SHP77 (cell line): ENCODE measurements around the gene CAPZB.
"Not testable (repeated sequence)": the region's sequence is repeated elsewhere in the genome, so short reads cannot be mapped to it uniquely, and the experiment has no call there.

Experiments used
- DNase-seq, 2 experiments: peaks; one replicate each; lab custom pipeline; 2025; lab: John Stamatoyannopoulos, UW

CAPZB gene

GRCh38 chr1:19497443-19497842 is 12.1 kb upstream of the CAPZB start:
- not testable (repeated sequence) for DNase-seq

DNA sequence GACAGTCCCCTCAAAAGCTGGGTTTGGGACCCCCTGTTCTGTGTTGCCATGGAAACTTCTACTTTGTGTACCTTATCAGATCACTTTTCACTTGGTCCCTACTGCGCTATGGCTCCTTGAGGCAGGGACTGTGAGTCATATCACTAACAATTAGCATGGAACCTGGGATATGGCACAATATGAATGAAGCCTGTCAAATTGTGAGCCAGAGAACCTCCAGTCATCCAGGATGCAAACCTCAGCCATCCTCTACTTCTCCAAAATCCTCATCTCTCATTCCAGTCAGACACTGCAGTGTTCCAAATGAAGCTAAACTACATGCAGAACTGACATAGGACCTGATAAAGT is 11.2 kb upstream of the CAPZB start:
- DNase-seq = no peak

DNA sequence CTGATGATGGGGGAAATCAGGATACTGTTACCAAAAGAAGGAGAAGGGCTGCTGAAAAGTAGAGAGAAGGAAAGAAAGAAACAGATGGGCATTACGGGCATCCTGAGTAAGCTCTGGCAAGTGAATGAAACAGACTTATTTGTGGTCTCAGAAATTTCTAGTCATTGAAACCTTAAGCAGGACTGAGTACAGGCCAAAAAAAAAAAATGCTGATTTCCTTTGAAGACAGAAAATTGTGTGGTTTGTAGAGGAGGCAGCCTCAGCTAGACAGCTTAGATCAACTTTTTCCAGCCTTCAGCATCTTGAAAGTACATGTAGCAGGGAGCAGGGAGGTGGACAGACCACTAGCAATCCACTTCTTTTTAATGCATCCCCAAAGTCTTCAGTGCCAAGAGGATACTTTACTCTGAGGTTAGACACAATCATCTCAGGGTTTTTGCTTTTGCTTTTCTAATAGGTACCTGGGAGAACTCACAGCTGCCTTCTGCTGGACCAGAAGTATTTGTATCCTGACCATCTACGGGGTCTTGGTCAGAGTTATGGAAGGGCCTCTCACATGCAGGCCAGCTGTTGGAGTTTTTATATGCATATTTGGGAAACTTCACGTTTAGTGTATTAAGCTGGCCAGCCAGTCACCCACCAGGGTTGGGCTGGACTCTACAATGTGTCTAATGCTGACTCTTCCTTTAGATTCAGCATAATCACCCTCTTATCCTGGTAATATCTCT is 10.6 kb upstream of the CAPZB start:
- DNase-seq = no peak

DNA sequence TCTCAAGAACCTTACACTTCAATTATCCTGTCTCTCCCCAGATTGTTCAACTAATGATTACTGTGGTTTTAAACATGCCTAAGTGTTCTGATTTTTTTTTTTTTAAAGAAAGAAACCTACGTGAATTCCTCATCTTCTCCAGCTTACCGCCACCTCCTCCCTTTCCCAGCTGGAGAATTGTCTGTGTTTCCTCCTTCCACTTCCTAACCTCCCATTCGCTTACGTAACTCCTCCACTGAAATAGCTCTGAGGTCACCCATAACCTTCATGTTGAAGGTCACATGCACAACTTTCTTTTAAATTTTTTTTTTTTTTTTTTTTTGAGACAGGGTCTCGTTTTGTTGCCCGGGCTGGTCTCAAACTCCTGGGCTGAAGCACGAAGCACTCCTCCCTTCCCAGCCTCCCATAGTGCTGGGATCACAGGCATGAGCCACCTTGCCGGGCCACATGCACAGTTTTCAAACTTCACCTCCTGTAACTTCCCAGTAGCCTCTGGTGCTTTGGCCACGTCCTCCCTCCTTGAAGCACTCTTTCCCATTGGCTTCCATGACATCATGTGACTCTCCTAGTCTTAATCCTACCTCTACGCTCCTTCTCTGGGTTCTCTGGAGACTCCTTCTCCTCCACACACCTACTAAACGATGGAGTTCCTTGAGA is 9.8 kb upstream of the CAPZB start:
- DNase-seq = no peak

DNA sequence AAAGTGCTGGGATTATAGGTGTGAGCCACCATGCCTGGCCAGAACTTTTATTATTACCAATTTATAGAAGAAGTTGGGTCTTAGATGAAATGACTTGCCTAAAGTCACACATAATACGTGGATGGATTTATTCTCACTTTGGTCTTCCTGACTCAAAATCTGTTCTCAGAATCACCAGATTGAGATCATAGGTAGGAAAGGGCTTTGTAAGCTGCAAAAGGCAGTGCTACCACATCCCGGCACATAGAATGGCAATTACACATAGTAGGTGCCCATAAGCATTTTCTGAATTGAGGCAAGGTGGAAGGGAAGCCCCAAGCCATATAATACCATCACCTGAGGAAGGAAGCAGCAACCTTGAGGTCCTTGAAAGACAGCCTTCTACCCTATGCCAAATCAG is 8.2 kb upstream of the CAPZB start:
- no peak for DNase-seq

DNA sequence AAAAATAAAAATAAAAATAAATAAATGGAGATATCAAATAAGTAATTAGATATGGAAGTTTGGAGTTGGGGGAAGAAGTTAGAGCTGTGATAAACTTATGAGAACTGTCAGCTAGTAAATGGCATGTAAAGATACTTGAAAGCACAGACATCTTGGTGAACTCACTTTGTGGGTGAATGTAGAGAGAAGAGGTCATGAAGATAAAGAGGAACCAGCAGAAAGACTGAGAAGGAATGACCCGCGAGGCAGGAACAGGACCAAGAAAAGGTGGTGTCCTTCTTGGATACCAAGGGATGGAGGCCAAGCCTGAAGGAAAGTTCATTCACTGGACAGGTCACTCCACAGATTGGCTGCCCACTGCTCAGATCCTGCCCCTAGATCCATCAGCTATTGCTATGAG is 4.7 kb upstream of the CAPZB start:
- no peak for DNase-seq

DNA sequence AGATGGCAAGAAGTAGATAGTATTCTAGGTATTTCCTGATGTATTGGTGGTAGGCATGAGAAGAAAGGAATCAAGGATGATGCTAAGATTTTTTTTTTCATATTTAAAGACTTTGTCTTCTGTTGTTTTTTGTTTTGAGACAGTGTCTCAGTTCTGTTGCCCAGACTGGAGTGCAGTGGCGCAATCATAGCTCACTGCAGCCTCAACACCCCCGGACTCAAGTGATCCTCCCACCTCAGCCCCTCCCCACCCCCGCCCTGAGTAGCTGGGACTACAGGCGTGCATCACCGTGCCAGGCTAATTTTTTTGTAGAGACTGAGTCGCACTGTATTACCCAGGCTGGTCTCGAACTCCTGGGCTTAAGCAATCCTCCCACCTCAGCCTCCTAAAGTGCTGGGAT is 2.8 kb upstream of the CAPZB start:
- no peak for DNase-seq

DNA sequence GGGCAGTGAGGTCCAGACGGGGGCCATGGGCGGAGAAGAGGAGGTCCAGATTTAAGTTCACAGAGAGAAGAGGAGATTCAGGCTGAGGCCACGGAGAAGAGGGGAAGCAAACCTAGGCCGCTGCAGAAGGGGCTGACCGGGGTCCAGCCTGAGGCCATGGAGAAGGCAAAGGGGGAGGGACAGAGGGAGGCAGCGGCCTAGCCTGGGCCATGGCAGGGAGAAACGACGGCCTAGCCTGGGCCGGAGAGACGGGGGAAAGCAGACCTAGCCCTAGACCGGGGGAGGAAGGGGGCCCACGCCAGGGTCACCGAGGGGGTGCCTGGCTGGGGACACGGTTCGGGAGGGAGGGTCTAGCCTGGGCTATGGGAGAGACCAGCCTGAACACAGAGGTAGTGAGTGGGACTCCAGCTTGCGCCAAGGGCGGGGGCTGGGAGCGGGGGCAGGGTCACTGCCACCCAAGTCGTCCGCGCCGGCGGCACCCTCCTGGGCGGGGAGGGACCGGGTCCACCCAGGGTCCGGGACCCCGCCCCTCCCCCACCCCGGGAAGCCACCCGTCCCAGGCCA is 459 bp downstream of the CAPZB start:
- no peak for DNase-seq

DNA sequence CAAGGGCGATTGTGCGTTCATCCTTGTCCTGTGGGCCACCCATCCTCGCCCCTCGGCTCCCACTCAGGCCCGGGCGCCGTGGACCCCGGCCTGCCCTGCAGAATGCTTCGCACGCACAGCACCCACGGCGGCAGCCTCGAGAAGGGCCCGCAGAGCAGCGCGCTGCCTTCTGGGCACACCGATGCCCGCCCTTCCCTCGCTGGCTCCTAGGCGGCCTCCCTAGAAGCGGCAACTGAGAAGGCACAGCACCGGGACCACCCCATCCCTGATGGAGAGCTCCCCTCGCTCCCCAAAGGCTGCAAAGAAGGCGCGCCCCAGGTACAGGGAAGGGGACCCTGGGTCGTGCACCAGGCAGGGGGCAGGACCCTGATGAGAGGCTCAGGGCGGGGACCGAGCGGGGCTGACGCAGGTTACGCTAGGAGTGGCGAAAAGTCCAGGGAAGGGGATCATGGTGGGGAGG is 971 bp downstream of the CAPZB start:
- no peak for DNase-seq

DNA sequence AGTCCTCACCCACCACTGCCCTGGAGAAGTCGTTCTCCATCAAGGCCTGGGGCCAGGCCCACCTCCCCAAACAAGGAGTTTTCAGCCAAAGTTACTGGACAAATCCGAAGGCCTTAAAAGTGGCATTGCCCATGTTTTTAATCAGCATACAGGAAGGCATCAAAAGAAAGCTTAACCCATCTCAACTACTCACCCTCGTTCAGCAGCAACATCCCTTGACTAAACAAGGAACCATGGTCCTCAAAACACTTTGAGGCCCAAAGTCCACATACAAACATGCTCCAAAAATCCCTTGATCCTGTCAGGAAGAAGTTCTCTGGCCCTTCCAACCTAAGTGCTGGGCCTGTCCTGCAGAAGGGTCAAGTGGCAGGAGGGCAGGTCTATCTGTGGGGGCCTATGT is 1.6 kb downstream of the CAPZB start:
- DNase-seq = no peak

DNA sequence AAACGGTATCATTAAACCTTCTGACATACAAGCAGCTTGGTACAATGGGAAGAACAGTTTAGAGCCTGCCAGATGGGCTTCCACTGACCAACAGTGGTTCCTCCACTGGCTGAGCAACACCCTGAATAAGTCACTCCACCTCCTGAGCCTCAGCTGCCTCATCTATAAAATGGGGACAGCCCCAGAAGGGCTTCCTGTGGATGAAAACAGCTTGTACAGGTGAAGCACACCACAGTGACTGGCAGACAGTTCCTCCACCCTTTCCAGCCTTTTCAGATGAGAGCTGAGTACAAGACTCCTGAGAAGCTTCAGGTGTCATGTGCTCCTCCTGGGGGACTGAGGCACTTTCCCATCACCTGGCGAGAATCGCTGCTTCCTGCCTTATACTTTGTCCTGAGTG is 2.1 kb downstream of the CAPZB start:
- no peak for DNase-seq

GRCh38 chr1:19481826-19482398 is 3.4 kb downstream of the CAPZB start:
- DNase-seq = no peak

DNA sequence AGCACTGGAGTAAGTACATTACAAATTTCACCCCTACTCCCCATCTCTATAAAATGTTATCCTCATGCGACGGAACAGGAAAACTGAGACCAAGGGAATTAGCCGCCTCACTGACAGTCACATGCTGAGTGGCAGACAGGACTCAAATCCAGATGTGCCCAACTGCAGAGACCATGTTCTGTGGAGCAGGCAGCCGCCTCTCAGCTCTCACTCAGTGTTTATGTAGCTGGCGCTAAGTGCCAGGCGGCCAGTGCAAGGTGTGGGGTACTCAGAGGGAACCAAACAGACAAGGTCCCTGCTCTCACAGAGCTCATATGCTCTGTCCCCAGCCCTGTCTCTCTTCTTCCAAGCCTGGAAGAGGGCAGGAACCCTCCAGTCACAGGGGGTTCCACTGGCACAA is 5.1 kb downstream of the CAPZB start:
- no peak for DNase-seq

DNA sequence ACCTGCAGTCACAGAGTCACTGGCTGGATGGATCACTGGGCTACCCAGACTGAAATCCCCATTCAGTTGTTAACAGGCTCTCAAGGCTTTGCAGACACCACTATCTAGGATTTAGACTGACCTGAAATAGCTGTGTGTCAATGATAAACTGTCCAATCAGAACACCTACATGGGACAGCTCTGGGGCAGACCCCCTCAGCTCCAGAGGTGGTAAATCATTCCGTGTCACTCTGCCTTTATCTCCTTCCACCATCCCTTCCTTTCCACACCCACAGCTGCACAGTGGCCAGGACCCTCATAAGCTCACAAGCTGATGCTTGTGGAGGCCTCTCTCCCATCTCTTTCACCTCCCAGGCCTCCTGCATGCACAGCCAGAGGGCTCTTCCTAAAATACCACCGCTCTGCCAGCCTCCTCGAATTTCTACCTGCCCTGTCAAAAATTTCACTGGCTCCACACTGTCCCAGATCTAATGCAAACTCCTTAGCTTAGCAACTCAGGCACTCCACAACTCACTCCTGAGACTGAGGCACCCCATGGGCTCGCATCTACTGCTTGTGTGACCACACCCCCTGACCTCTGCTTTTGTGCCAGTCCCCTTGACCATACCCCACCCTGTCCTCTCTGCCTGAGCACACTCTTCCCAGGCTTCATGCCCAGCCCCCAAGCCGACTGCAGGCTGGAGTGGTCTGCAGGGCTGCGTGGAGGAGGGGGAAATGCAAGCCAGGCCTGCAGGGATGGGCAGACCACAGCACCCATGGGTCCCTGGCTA is 5.8 kb downstream of the CAPZB start:
- DNase-seq = no peak

- DNase-seq = no peak
These were observed 7.0 kb downstream of the CAPZB start for GRCh38 chr1:19478322-19478721.

- DNase-seq = no peak
These were observed 7.8 kb downstream of the CAPZB start for GRCh38 chr1:19477284-19478249.

- DNase-seq = no peak
These were observed 8.7 kb downstream of the CAPZB start for GRCh38 chr1:19476450-19477190.

GRCh38 chr1:19475296-19475695 is 10.0 kb downstream of the CAPZB start:
- no peak for DNase-seq

GRCh38 chr1:19472174-19472573 is 13.2 kb downstream of the CAPZB start:
- DNase-seq = no peak

- no peak for DNase-seq
These were observed 16.3 kb downstream of the CAPZB start for GRCh38 chr1:19469004-19469403.
